Tibial nerve (tissue), 3 donors: ENCODE measurements around the gene TMEM143.

Source experiments
- CTCF ChIP-seq, 5 experiments: fragments of 200-600 bp in 3 of 5; fragments of 450-650 bp in 2 of 5; sonication (generic) in 3 of 5; IDR thresholded peaks; one replicate each; pipeline ENCODE4 v1.5.1; 2016 to 2019; ENCODE audit warnings: antibody characterized with exemption in 5 of 5, mild to moderate bottlenecking in 3 of 5, moderate library complexity in 2 of 5
- POLR2A ChIP-seq, 2 donors: fragments of 450-650 bp; IDR thresholded peaks; one replicate each; pipeline ENCODE4 v1.6.1; 2017; ENCODE audit warnings: antibody characterized with exemption in 2 of 2, mild to moderate bottlenecking in 2 of 2, moderate library complexity in 2 of 2

DNA sequence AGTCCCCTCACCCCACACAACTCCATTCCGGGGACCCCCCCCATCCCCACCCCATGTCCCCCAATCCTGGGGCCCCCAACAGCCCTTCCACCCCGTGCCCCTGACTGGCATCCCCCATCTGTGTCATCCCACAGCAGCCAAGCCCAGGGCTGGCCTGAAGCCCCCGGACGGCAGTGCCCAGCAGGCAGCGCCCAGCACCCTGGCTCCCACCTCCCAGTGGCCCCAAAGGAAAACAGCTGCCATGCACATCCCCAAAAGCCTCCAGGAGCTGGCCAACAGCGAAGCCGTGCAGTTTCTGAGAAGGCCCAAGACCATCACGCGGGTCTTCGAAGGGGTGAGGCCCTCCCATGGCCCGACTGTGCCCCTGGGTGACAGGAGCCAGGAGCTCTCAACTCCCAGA lies 1.9 kb upstream of the TMEM143 start:
- TF ChIP-seq POLR2A (IDR thresholded peaks at IDR 0.05) (no peak), CTCF (IDR thresholded peaks at IDR 0.05) (no peak)
